NT2/D1 (cell line): Measurements from ENCODE around the gene NOTCH2.

ENCODE experiments used
- SUZ12 ChIP-seq: IDR thresholded peaks from 2 replicates; pipeline ENCODE4 v1.6.1; 2011; ENCODE audit not compliant: insufficient read length, insufficient read depth; ENCODE audit errors: extremely low read depth
- YY1 ChIP-seq: IDR thresholded peaks from 2 replicates; pipeline ENCODE4 v1.6.1; 2011; ENCODE audit not compliant: insufficient read length, insufficient read depth
- ZNF274 ChIP-seq: IDR thresholded peaks from 2 replicates; pipeline ENCODE4 v1.6.1; 2011; ENCODE audit warnings: mild to moderate bottlenecking, low read depth, low read length

DNA sequence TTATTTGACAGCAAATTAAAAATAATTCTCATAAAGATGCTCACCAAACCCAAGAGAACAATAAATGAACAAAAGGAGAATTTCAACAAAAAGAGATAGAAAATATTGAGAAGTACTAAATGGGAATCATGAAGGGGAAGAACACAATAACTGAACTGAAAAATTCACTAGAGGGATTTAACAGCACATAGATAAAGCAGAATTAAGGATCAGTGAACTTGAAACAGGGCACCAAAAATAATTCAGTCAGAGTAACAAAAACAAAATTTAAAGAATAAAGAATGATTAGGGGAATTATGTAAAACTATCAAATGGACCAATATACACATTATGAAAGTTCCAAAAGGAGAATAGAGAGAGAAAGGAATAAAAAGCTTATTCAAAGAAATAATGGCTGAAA, 181.0 kb downstream of the NOTCH2 start:
- TF ChIP-seq ZNF274 (no peak), YY1 (no peak), SUZ12 (no peak)
